ENCODE results near the gene NSMF.

DNA sequence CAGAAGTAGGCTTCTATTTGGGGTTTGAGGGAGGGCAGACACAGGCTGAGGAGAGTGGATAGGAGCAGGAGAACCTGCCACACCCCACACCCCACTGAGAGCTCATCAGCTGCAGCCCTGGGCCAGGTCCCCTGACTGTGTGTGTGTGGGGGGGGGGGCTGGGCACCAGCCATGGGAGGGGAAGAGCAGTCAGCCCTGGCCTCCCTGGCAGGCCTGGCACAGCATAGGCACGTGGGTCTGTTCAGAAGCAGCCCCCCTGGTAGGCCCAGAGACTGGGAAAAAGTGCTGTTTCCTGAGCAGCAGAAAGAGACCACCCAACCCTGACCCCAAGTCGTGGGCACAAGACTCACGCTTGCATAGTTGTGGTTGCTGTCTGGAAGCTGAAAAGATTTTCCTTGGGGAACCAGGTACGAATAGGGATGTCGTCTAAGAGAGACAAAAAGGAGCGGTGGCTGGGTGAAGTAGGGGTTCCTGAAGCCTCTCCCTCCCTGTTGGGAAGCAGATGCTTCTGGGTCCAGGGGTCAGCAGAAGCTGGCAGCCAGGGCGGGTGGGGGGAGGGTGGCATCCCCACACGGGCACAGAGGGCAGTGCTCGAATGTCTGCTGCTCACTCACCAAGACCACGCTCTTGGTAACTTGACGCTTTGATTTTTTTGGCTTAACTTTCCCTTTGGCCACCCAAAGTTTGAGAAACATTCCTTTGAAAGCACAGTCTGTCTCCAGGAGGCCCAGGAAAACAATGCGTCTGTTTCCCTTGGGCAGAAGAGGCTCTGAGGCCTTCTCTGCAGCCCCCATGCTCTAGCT is 2.9 kb downstream of the NSMF start:
- TF ChIP-seq POLR2A (IDR thresholded peaks at IDR 0.05; ENCODE audit: control extremely low read depth in 1 of 2, low read depth in 2 of 2, low read length in 2 of 2): no peak
- no peak for TF ChIP-seq TCF12 (IDR thresholded peaks at IDR 0.05; ENCODE audit: low read depth, low read length)
- TF ChIP-seq, protein P1, sequence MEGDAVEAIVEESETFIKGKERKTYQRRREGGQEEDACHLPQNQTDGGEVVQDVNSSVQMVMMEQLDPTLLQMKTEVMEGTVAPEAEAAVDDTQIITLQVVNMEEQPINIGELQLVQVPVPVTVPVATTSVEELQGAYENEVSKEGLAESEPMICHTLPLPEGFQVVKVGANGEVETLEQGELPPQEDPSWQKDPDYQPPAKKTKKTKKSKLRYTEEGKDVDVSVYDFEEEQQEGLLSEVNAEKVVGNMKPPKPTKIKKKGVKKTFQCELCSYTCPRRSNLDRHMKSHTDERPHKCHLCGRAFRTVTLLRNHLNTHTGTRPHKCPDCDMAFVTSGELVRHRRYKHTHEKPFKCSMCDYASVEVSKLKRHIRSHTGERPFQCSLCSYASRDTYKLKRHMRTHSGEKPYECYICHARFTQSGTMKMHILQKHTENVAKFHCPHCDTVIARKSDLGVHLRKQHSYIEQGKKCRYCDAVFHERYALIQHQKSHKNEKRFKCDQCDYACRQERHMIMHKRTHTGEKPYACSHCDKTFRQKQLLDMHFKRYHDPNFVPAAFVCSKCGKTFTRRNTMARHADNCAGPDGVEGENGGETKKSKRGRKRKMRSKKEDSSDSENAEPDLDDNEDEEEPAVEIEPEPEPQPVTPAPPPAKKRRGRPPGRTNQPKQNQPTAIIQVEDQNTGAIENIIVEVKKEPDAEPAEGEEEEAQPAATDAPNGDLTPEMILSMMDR (IDR thresholded peaks at IDR 0.05; ENCODE audit: control extremely low read depth in 1 of 3, insufficient read depth in 1 of 3, low read depth in 1 of 3, low read length in 3 of 3): no peak
- no peak for TF ChIP-seq KDM1A (IDR thresholded peaks at IDR 0.05; ENCODE audit: borderline replicate concordance, low read length)
- TF ChIP-seq ATF3 (IDR thresholded peaks at IDR 0.05; ENCODE audit: insufficient read depth, low read depth, low read length): no peak
- TF ChIP-seq ASH2L (IDR thresholded peaks at IDR 0.05; ENCODE audit: low read length): no peak
- no peak for TF ChIP-seq RAD21 (IDR thresholded peaks at IDR 0.05 in 1 of 2, conservative IDR thresholded peaks at IDR 0.05 in 1 of 2; ENCODE audit: low read depth in 2 of 2, low read length in 2 of 2)
- no peak for TF ChIP-seq EZH2 (IDR thresholded peaks at IDR 0.05; ENCODE audit: low read depth, low read length, severe bottlenecking)
- no peak for TF ChIP-seq USF2 (IDR thresholded peaks at IDR 0.05; ENCODE audit: low read length)
- no peak for TF ChIP-seq MAX (IDR thresholded peaks at IDR 0.05)
- TF ChIP-seq SUZ12 (IDR thresholded peaks at IDR 0.05; ENCODE audit: low read length): no peak
- TF ChIP-seq EGR1 (IDR thresholded peaks at IDR 0.05; ENCODE audit: borderline replicate concordance, low read depth, low read length): no peak
- TF ChIP-seq TAF1 (IDR thresholded peaks at IDR 0.05; ENCODE audit: low read depth, low read length): no peak
- TF ChIP-seq CREB1 (IDR thresholded peaks at IDR 0.05): no peak

Measured in H1 (cell line).